Body of pancreas (tissue), 4 donors: ENCODE measurements around the gene ATXN7.

Experiments
- CTCF ChIP-seq, 7 experiments: fragments of 450-650 bp in 4 of 7; fragments of 200-600 bp in 3 of 7; sonication (generic) in 3 of 7; IDR thresholded peaks; one replicate each; pipeline ENCODE4 v1.5.1; 2016 to 2019; ENCODE audit warnings: antibody characterized with exemption in 7 of 7
- POLR2A ChIP-seq, 3 donors: fragments of 450-650 bp; IDR thresholded peaks; one replicate each; pipeline ENCODE4 v1.6.1; 2016; ENCODE audit warnings: antibody characterized with exemption in 3 of 3, mild to moderate bottlenecking in 2 of 3

- TF ChIP-seq CTCF (IDR thresholded peaks at IDR 0.05) (no peak), POLR2A (IDR thresholded peaks at IDR 0.05) (no peak)
Measured at GRCh38 chr3:63972196-63972595, 108.5 kb downstream of the ATXN7 start.
